ENCODE data around the gene FER.

- no peak for TF ChIP-seq POLR2A (IDR thresholded peaks at IDR 0.05)
- TF ChIP-seq CTCF (IDR thresholded peaks at IDR 0.05 in 4 of 5, conservative IDR thresholded peaks at IDR 0.05 in 1 of 5) = no peak
Observed at GRCh38 chr5:108788142-108788541, 40.4 kb downstream of the FER start.

Measured in gastrocnemius medialis (tissue), 4 donors.